ENCODE results near the gene IGFBP1. TPM values are rescaled to one million over a fixed set of nuclear protein-coding genes. Genes with fewer than 3 reads are reported as not detected.
"Not testable (repeated sequence)": the region's sequence is repeated elsewhere in the genome, so short reads cannot be mapped to it uniquely, and the experiment has no call there.

IGFBP1 gene
- total and polyA plus RNA-seq, 2 of the 13 experiments (the other 11 are each of a cell fraction or from before 2014, with no cell fraction given) = 5.4 to 885 TPM

DNA sequence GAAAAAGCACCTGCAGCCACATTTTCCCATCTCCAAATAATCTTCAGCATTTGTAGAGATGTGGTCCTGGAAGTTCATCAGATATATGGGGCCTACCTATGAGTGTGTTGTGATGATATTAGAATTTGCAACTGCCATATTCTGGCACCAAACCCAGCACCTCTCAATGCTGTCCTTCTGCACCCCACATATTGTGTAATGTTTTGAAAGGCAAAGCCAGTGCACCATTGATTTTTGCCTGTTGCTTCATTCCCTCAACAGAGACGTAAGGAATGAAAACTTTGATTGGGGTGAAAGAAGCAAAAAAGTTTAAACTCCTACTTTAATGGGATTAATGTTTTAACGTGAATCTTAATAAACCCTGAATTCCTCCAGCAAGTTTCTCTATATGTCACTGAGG lies 49.4 kb upstream of the IGFBP1 start:
- WGBS (ENCODE audit: low lambda C conversion rate) = 2% methylated on average over 2 of the region's 2 CpGs
- H3K27ac ChIP-seq (ENCODE audit: extremely low read length, insufficient read depth, low read length); H3K27me3 ChIP-seq (ENCODE audit: control insufficient read depth in 1 of 2, insufficient read depth in 2 of 2, low read length in 2 of 2); H2AFZ ChIP-seq (ENCODE audit: low read length); H3K79me2 ChIP-seq (ENCODE audit: insufficient read depth, low read length); BruUV-seq (replicated peaks); DNase-seq (ENCODE audit: low spot score); ATAC-seq; H3K36me3 ChIP-seq (replicated peaks in 1 of 2; ENCODE audit: control insufficient read depth in 1 of 2, insufficient read depth in 2 of 2, low read length in 2 of 2); CTCF ChIA-PET (ENCODE audit: low intra/inter-chr PET ratio, low total read pairs); H3K4me1 ChIP-seq (ENCODE audit: insufficient read depth, low read length); H3K9me3 ChIP-seq (ENCODE audit: low read length); intact Hi-C loops (cut with micrococcal nuclease; ENCODE audit: unreplicated experiment); H3K9ac ChIP-seq (ENCODE audit: insufficient read depth, low read depth, low read length); FAIRE-seq; in situ Hi-C loops (cut with HindIII; ENCODE audit: extremely low pct_ligation_motif_present, low pct_unique_long_range_greater_than_20kb); H4K20me1 ChIP-seq (ENCODE audit: insufficient read depth, low read length); H3K4me3 ChIP-seq (replicated peaks in 1 of 3; ENCODE audit: insufficient read depth in 1 of 3, low read depth in 2 of 3, low read length in 3 of 3); H3K4me2 ChIP-seq (ENCODE audit: low read depth, low read length); POLR2A ChIA-PET: not testable (repeated sequence)
- peak; percentile 20; the same call in 1 of the 2 replicates for TF ChIP-seq CEBPB (IDR thresholded peaks at IDR 0.05; ENCODE audit: borderline replicate concordance, low read depth, low read length)

DNA sequence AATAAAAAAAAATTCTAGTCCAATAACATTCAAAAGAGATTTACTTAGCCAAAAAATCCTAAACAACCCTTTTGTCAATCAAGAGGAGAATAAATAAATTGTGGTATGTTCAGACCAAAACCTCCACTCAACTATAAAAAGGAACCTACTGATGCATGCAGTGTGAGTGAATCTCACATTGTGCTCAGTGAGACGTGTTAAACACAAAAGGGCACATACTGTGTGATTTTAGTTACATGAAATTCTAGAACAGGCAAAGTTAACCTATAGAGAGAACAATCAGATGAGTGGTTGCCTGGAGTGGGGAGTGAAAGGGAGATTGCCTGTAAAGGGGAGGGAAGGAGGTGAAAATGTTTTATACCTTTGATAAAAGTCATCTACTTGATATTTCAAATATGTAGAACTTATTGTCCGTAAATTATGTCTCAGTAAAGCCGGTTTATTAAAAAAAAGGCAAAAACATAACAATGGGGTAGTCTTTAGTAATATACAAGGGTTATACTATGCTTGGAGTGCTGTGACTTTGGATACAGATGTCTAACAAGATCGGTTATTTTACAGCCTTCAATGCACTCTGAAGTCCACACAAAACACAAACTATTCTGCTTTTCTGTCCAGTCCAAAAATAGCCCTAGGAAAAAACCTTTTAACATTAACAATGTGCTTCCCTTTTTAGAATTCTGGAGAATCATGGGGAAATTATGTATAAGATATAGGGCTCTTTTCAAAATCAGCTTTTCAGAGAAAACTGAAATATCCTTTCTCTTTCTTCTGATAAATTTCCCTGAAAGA lies 46.2 kb upstream of the IGFBP1 start:
- H3K4me1 ChIP-seq (ENCODE audit: insufficient read depth, low read length); BruUV-seq (replicated peaks); POLR2A ChIA-PET; in situ Hi-C loops (cut with HindIII; ENCODE audit: extremely low pct_ligation_motif_present, low pct_unique_long_range_greater_than_20kb); H3K36me3 ChIP-seq (replicated peaks in 1 of 2; ENCODE audit: control insufficient read depth in 1 of 2, insufficient read depth in 2 of 2, low read length in 2 of 2); H3K27me3 ChIP-seq (ENCODE audit: control insufficient read depth in 1 of 2, insufficient read depth in 2 of 2, low read length in 2 of 2); H3K4me2 ChIP-seq (ENCODE audit: low read depth, low read length); H3K4me3 ChIP-seq (replicated peaks in 1 of 3; ENCODE audit: insufficient read depth in 1 of 3, low read depth in 2 of 3, low read length in 3 of 3); H3K9ac ChIP-seq (ENCODE audit: insufficient read depth, low read depth, low read length); ATAC-seq; intact Hi-C loops (cut with micrococcal nuclease; ENCODE audit: unreplicated experiment); DNase-seq (ENCODE audit: low spot score); H3K79me2 ChIP-seq (ENCODE audit: insufficient read depth, low read length); H3K27ac ChIP-seq (ENCODE audit: extremely low read length, insufficient read depth, low read length); CTCF ChIA-PET (ENCODE audit: low intra/inter-chr PET ratio, low total read pairs); H3K9me3 ChIP-seq (ENCODE audit: low read length); FAIRE-seq; H4K20me1 ChIP-seq (ENCODE audit: insufficient read depth, low read length); H2AFZ ChIP-seq (ENCODE audit: low read length): not testable (repeated sequence)
- 2% methylated on average over 4 of the region's 4 CpGs for WGBS (ENCODE audit: low lambda C conversion rate)

Measured in HepG2 (cell line).